Measurements from ENCODE around the gene LCN10.

- TF ChIP-seq NONO (IDR thresholded peaks at IDR 0.05; ENCODE audit: low read depth in 2 of 2, low read length in 1 of 2) (no peak), ZNF407 (IDR thresholded peaks at IDR 0.05; ENCODE audit: low read depth) (no peak)
Observed at GRCh38 chr9:136740069-136740468, 2.7 kb downstream of the LCN10 start.
